Pancreas (tissue), 10 donors: ENCODE measurements around the gene GALNT1. TPM values are rescaled to one million over a fixed set of nuclear protein-coding genes. Genes with fewer than 3 reads are reported as not detected.

Source experiments
- ATAC-seq, 4 donors: fragments of 200-7000 bp; cut with Tn5 transposase; one replicate each; pipeline versions ENCODE4 v1.8.0 to v1.9.1; 2020; ENCODE audit warnings: mild to moderate bottlenecking in 4 of 4, moderate library complexity in 4 of 4
- DNase-seq, 6 donors: peaks; one replicate each; pipeline ENCODE4 v3.0.0-alpha.2; 2020
- FAIRE-seq: peaks from 2 replicates; lab custom pipeline; 2012; peaks lifted over from hg19 to GRCh38; lab: Jason Lieb, UNC
- H3K27ac ChIP-seq, 4 donors: fragments of 200-600 bp; sonication (generic); 1 replicate in 3 of 4; 2 replicates in 1 of 4; pipeline versions ENCODE4 v1.5.0 to v1.8.0; 2020
- H3K27me3 ChIP-seq, 4 donors: fragments of 200-600 bp; one replicate each; pipeline ENCODE4 v1.8.0; 2021
- H3K36me3 ChIP-seq, 3 donors: fragments of 200-600 bp; sonication (generic) in 1 of 3; one replicate each; pipeline versions ENCODE4 v1.5.0 to v1.8.0; 2020 to 2021
- H3K4me1 ChIP-seq, 3 donors: fragments of 200-600 bp; one replicate each; pipeline ENCODE4 v1.8.0; 2021
- H3K4me3 ChIP-seq, 4 donors: fragments of 200-600 bp; sonication (generic) in 2 of 4; one replicate each; pipeline versions ENCODE4 v1.5.0 to v1.8.0; 2020 to 2021
- H3K9me3 ChIP-seq, 4 donors: fragments of 200-600 bp; one replicate each; pipeline ENCODE4 v1.8.0; 2021
- CTCF ChIP-seq, 4 donors: fragments of 200-600 bp; sonication (generic) in 3 of 4; IDR thresholded peaks; one replicate each; pipeline versions ENCODE4 v1.5.0 to v1.8.0; 2021; ENCODE audit warnings: antibody characterized with exemption in 4 of 4
- WGBS, 2 donors: extraction: QIAGEN DNeasy Blood & Tissue Kit; methylation state at CpG; one replicate each; pipeline ENCODE4 v1.1.7; 2013; 5-methylcytosine and 5-hydroxymethylcytosine counted together
- intact Hi-C, 3 donors: fragments of 100-400 bp; cut with DNase I; formaldehyde crosslinking; loops; one replicate each; pipeline versions ENCODE4 v1.11.1 to v1.14.2; 2022
- microRNA-seq, 2 donors: library from miRNA; unstranded; fragments of <30 nt; microRNA quantifications; one replicate each; pipeline versions ENCODE4 to v1.1.0, GENCODE V29; 2019 to 2020
- polyA plus RNA-seq, 2 donors: library from polyadenylated mRNA; stranded (reverse); fragments of 200-250 nt; gene quantifications; one replicate each; pipeline ENCODE4 v1.2.3, GENCODE V29; 2013
- total RNA-seq, 6 donors: library from RNA; stranded (reverse); fragmentation: NEBNext Ultra II Directional in 4 of 6; extraction: Animal tissue kit (Norgen Biotek cat#: 25700) in 4 of 6; gene quantifications; one replicate each; pipeline versions ENCODE4 v1.2.1 to v1.2.4, GENCODE V29; 2021 to 2023
- donor health status: healthy with polysubstance abuse.
- donor health status: DM: no; HTN: no; CAD: no; lungs with moderate emphysema.
- donor health status: DM: no; HTN: no; CAD: no.
- donor health status: control.
- donor health status: control.
- donor health status: Bipolar disorder and iron deficiency.
- donor health status: DM: yes; HTN: yes; CAD: no.
- donor health status: DM: no; HTN: no; CAD: no.
- donor health status: DM: no; HTN: no; CAD: no.
- donor health status: DM: yes; HTN: yes; CAD: no.

The GALNT1 gene
- total and polyA plus RNA-seq, 8 donors: 6.8 to 59.6 (median 25.8) TPM

- Histone ChIP-seq H3K27ac (no peak overlapping the region), H3K4me1 (no peaks in the 10 kb centered on the region), H3K9me3 (no peaks in the 10 kb centered on the region), H3K4me3 (no peak overlapping the region), H3K27me3 (no peaks in the 10 kb centered on the region), H3K36me3 (no peaks in the 10 kb centered on the region)
- TF ChIP-seq CTCF (IDR thresholded peaks at IDR 0.05): peak; percentile 56 to 84 (median 76)
- peak; percentile 82 to 89 (median 86) for ATAC-seq
- DNase-seq: peak in 3 of 6 donors; percentile 27 to 55 (median 47)
- intact Hi-C loops: loop anchor here in 2 of 3 donors (10.0 kb wide), 2 partner anchors 188 to 528 kb away; no protein-coding TSS in a partner anchor
- 14 to 21% methylated on average over 5 of the region's 5 CpGs for WGBS, 2 donors
- FAIRE-seq: no peak
These were observed 175.1 kb downstream of the GALNT1 start for GRCh38 chr18:35756506-35757117.

Small RNAs within 50 kb of the gene (microRNA-seq; reads per million reads assigned to microRNA genes)
- gene MIR3975: 0 reads per million in 2 donors

Other genes starting within 250 kb of the GALNT1 start
- gene ZNF24, start 237.3 kb upstream of the GALNT1 start, total RNA-seq: 10 to 100 TPM; 17.3 to 37.8 (median 25.3) TPM
- 10 to 100 TPM in 1 of 2 donors, 1 to 10 TPM in 1; 7.5 to 15.9 TPM for gene ZNF24, start 237.3 kb upstream of the GALNT1 start, polyA plus RNA-seq
- gene ZNF396, start 204.4 kb upstream of the GALNT1 start, total RNA-seq: 1 to 10 TPM; 2.1 to 3.8 (median 2.4) TPM
- gene ZNF396, start 204.4 kb upstream of the GALNT1 start, polyA plus RNA-seq: 1 to 10 TPM; 1.2 to 2.7 TPM
- gene INO80C, start 83.8 kb upstream of the GALNT1 start, total RNA-seq: 10 to 100 TPM in 2 of 6 donors, 1 to 10 TPM in 4; 6.1 to 12.1 (median 9.0) TPM
- gene INO80C, start 83.8 kb upstream of the GALNT1 start, polyA plus RNA-seq: 10 to 100 TPM; 17.1 to 25.6 TPM